ENCODE measurements around the gene GNPNAT1. TPM values are rescaled to one million over a fixed set of nuclear protein-coding genes. Genes with fewer than 3 reads are reported as not detected.

GNPNAT1 gene
- total RNA-seq, 1 experiment from 2014 or later, result 44.5 TPM

- no peak for TF ChIP-seq CTCF (conservative IDR thresholded peaks at IDR 0.05; ENCODE audit: low read depth, low read length)
- no peak for TF ChIP-seq EZH2 (IDR thresholded peaks at IDR 0.05; ENCODE audit: low read length, unreplicated experiment)
- no peak for TF ChIP-seq EZH2phosphoT487 (IDR thresholded peaks at IDR 0.05; ENCODE audit: borderline replicate concordance, low read length)
- Histone ChIP-seq H3K9me2 (replicated peaks; ENCODE audit: low read length) (no peaks in the 10 kb centered on the region), H4K20me1 (ENCODE audit: low read length) (peaks cover 38% of the 10 kb centered on the region), H3K27me3 (ENCODE audit: low read length) (no peaks in the 10 kb centered on the region), H3K36me3 (ENCODE audit: low read depth, low read length) (peaks cover 1% of the 10 kb centered on the region; the same call in 1 of the 2 replicates), H3F3A (ENCODE audit: low read length, unreplicated experiment) (no peaks in the 10 kb centered on the region), H3K9ac (ENCODE audit: low read length) (peak overlapping the region; percentile 92), H3K79me2 (ENCODE audit: low read length) (peaks cover 67% of the 10 kb centered on the region), H3K4me2 (ENCODE audit: low read length) (peak overlapping the region; percentile 90), H3K27ac (ENCODE audit: low read length) (no peak overlapping the region), H3K4me3 (ENCODE audit: low read length) (peak overlapping the region; percentile 78), H3K9me3 (ENCODE audit: low read length) (no peaks in the 10 kb centered on the region), H3K4me1 (ENCODE audit: insufficient read depth, low read length) (peaks cover 25% of the 10 kb centered on the region), H2AFZ (ENCODE audit: low read length) (no peak overlapping the region)
- no peak for DNase-seq
- ChIA-PET CTCF (no interaction called here), POLR2A (ENCODE audit: unreplicated experiment) (interaction anchor here (0.6 kb wide), 1 partner anchor 34 kb away, joined by 10 read pairs; no protein-coding TSS in a partner anchor)
- BruUV-seq (replicated peaks), result no TSS peak
- intact Hi-C loops (cut with micrococcal nuclease), result no loop called here
- no peak for ATAC-seq
These were observed 2.3 kb downstream of the GNPNAT1 start for GRCh38 chr14:52789118-52789517.

GRCh38 chr14:52786887-52787286, 4.5 kb downstream of the GNPNAT1 start:
- CTCF ChIA-PET, result interaction anchor here (1.0 kb wide), 1 partner anchor 1400 kb away, joined by 3 read pairs; no protein-coding TSS in a partner anchor
- POLR2A ChIA-PET (ENCODE audit: unreplicated experiment), result interaction anchor here (0.6 kb wide), 1 partner anchor 431 kb away, joined by 6 read pairs; no protein-coding TSS in a partner anchor
- Histone ChIP-seq H3K27me3 (ENCODE audit: low read length) (no peaks in the 10 kb centered on the region), H3K79me2 (ENCODE audit: low read length) (peaks cover 73% of the 10 kb centered on the region), H3K27ac (ENCODE audit: low read length) (no peak overlapping the region), H4K20me1 (ENCODE audit: low read length) (peaks cover 38% of the 10 kb centered on the region), H3K4me1 (ENCODE audit: insufficient read depth, low read length) (peaks cover 17% of the 10 kb centered on the region), H3K36me3 (ENCODE audit: low read depth, low read length) (peaks cover 18% of the 10 kb centered on the region), H3K9me3 (ENCODE audit: low read length) (no peaks in the 10 kb centered on the region), H3F3A (ENCODE audit: low read length, unreplicated experiment) (no peaks in the 10 kb centered on the region), H3K9me2 (replicated peaks; ENCODE audit: low read length) (no peaks in the 10 kb centered on the region), H3K9ac (ENCODE audit: low read length) (no peak overlapping the region), H3K4me2 (ENCODE audit: low read length) (no peak overlapping the region), H3K4me3 (ENCODE audit: low read length) (no peak overlapping the region), H2AFZ (ENCODE audit: low read length) (no peak overlapping the region)
- ATAC-seq, result no peak
- DNase-seq, result no peak
- no peak for TF ChIP-seq EZH2 (IDR thresholded peaks at IDR 0.05; ENCODE audit: low read length, unreplicated experiment)
- no peak for TF ChIP-seq EZH2phosphoT487 (IDR thresholded peaks at IDR 0.05; ENCODE audit: borderline replicate concordance, low read length)
- no peak for TF ChIP-seq CTCF (conservative IDR thresholded peaks at IDR 0.05; ENCODE audit: low read depth, low read length)
- intact Hi-C loops (cut with micrococcal nuclease), result no loop called here
- no TSS peak for BruUV-seq (replicated peaks)

- intact Hi-C loops (cut with micrococcal nuclease), result no loop called here
- Histone ChIP-seq H4K20me1 (ENCODE audit: low read length) (peaks cover 21% of the 10 kb centered on the region), H2AFZ (ENCODE audit: low read length) (no peak overlapping the region), H3K4me3 (ENCODE audit: low read length) (no peak overlapping the region), H3F3A (ENCODE audit: low read length, unreplicated experiment) (no peaks in the 10 kb centered on the region), H3K4me2 (ENCODE audit: low read length) (no peak overlapping the region), H3K4me1 (ENCODE audit: insufficient read depth, low read length) (peaks cover 17% of the 10 kb centered on the region), H3K9me3 (ENCODE audit: low read length) (no peaks in the 10 kb centered on the region), H3K27ac (ENCODE audit: low read length) (no peak overlapping the region), H3K27me3 (ENCODE audit: low read length) (no peaks in the 10 kb centered on the region), H3K79me2 (ENCODE audit: low read length) (peaks cover 43% of the 10 kb centered on the region), H3K9ac (ENCODE audit: low read length) (no peak overlapping the region), H3K36me3 (ENCODE audit: low read depth, low read length) (peaks cover 38% of the 10 kb centered on the region), H3K9me2 (replicated peaks; ENCODE audit: low read length) (no peaks in the 10 kb centered on the region)
- POLR2A ChIA-PET (ENCODE audit: unreplicated experiment), result no interaction called here
- BruUV-seq (replicated peaks), result no TSS peak
- CTCF ChIA-PET, result no interaction called here
- TF ChIP-seq CTCF (conservative IDR thresholded peaks at IDR 0.05; ENCODE audit: low read depth, low read length) (no peak), EZH2 (IDR thresholded peaks at IDR 0.05; ENCODE audit: low read length, unreplicated experiment) (no peak), EZH2phosphoT487 (IDR thresholded peaks at IDR 0.05; ENCODE audit: borderline replicate concordance, low read length) (no peak)
- ATAC-seq (no peak), DNase-seq (no peak)
These were observed 8.2 kb downstream of the GNPNAT1 start for GRCh38 chr14:52783206-52783605.

Measured in PC-3 (cell line).